Measurements from ENCODE around the gene CYBC1. TPM values are rescaled to one million over a fixed set of nuclear protein-coding genes. Genes with fewer than 3 reads are reported as not detected.

CYBC1 gene
- total and polyA plus RNA-seq, 9 donors: 28.9 to 53.5 (median 33.7) TPM

DNA sequence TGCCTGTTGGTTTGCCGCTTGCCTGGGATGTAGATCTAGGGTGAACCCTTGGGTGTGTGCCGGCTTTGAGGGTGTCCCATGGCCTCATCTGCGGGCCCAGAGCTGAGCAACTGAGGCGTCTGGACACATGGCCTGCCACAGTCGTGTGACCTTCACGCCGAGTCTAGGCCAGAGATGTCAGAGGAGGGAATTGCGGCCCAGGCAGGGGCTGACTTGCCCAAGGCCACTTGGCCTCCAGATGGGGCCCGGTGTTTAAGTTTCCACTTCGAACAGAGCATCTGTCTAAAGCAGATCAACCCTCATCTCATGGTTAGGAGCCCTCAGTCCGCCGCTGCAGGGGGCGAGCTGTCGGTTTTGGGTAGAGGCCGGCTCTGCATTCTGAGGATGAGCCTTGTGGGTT, 41.0 kb upstream of the CYBC1 start:
- Histone ChIP-seq H3K4me3 (ENCODE audit: low read length) (no peak overlapping the region), H3K27ac (ENCODE audit: low read length) (no peak overlapping the region), H3K4me1 (ENCODE audit: control insufficient read depth, insufficient read depth, low read length) (peaks cover 19% of the 10 kb centered on the region), H3K27me3 (ENCODE audit: control insufficient read depth, insufficient read depth, low read length) (no peaks in the 10 kb centered on the region), H3K9me3 (replicated peaks; ENCODE audit: control insufficient read depth, low read depth, low read length) (no peaks in the 10 kb centered on the region), H3K36me3 (ENCODE audit: control insufficient read depth, insufficient read depth, low read length) (peaks cover 24% of the 10 kb centered on the region)
- no peak for DNase-seq
- 90% methylated on average over 11 of the region's 15 CpGs for WGBS (ENCODE audit: insufficient coverage)

DNA sequence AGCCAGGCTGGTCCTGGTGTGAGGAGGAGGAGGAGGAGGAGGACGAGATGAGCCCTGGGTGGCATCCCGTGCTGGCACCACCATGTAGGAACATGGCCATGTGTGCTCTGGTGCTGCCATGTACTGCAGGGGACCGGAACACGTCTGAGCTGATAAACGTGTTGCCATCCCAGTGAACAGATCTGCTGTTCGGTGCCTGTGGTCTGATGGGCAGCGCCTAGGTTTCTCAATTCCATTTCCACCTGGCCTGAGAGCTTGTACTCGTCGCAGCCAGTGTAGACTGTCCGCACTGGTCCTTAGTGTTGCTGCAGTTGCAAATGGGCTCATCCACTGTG, 40.6 kb upstream of the CYBC1 start:
- no peak overlapping the region for H3K4me3 ChIP-seq (ENCODE audit: low read length)
- 91% methylated on average over 8 of the region's 10 CpGs for whole genome bisulfite sequencing (ENCODE audit: insufficient coverage)
- no peak for DNase-seq
- H3K27me3 ChIP-seq (ENCODE audit: control insufficient read depth, insufficient read depth, low read length): no peaks in the 10 kb centered on the region
- H3K36me3 ChIP-seq (ENCODE audit: control insufficient read depth, insufficient read depth, low read length): peaks cover 28% of the 10 kb centered on the region
- H3K9me3 ChIP-seq (replicated peaks; ENCODE audit: control insufficient read depth, low read depth, low read length): no peaks in the 10 kb centered on the region
- peaks cover 15% of the 10 kb centered on the region for H3K4me1 ChIP-seq (ENCODE audit: control insufficient read depth, insufficient read depth, low read length)
- no peak overlapping the region for H3K27ac ChIP-seq (ENCODE audit: low read length)

DNA sequence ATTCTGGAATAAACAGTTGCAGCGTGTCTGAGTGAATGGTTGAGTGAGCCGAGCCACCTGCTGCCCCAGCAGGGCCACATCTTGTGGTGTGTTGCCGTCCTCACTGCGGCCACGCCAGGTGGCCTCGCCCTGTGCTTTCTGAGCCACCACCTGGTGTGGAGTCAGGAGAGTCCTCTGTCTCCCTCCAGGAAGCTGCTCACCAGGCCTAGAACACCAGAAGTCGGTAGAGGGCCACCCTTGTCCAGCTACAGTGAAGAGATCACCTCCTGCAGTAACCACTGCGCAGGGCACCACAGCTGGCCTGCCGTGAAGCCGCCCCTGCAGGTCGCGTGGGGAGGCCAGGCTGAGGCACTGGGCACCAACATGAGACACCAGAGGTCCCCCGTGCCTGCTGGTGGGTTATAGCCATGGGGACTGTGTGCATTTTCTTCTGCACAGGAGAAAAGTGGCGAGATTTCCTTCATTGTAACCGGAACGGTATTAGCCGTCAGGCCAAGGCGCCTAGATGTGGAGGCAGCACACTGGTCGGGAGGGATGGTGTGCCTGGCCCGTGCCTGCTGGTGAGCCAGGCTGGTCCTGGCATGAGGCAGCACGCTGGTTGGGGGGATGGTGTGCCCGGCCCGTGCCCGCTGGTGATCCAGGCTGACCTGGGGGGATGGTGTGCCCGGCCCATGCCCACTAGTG, 40.1 kb upstream of the CYBC1 start:
- 86% methylated on average over 20 of the region's 25 CpGs for WGBS (ENCODE audit: insufficient coverage)
- Histone ChIP-seq H3K36me3 (ENCODE audit: control insufficient read depth, insufficient read depth, low read length) (peaks cover 33% of the 10 kb centered on the region), H3K27ac (ENCODE audit: low read length) (no peak overlapping the region), H3K9me3 (replicated peaks; ENCODE audit: control insufficient read depth, low read depth, low read length) (no peaks in the 10 kb centered on the region), H3K4me3 (ENCODE audit: low read length) (no peak overlapping the region), H3K27me3 (ENCODE audit: control insufficient read depth, insufficient read depth, low read length) (no peaks in the 10 kb centered on the region), H3K4me1 (ENCODE audit: control insufficient read depth, insufficient read depth, low read length) (peaks cover 15% of the 10 kb centered on the region)
- DNase-seq: no peak

DNA sequence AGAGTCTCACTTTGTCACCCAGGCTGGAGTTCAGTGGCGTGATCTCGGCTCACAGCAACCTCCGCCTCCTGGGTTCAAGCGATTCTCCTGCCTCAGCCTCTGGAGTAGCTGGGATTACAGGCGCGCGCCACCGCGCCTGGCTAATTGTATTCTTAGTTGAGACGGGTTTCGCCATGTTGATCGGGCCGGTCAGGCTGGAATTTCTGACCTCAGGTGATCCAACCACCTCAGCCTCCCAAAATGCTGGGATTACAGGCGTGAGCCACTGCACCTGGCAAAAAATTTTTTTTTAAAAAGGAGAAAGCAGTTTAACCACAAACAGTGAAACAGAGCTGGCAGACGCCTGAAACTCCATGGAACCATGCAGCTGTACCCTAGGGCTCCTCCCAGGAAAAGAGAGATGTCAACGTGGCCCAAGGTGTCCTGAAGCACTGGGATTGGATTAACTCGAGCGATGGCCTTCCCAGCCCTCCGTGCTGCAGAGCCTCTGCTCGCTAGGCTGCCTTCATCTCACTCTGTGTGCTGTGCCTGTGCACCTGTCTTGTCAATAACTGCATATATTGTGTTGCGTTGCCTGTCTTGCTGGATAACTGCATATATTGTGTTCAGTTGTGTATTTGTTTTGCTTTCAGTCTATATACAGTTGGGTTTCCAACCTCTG, 39.4 kb upstream of the CYBC1 start:
- Histone ChIP-seq H3K4me1 (ENCODE audit: control insufficient read depth, insufficient read depth, low read length) (peaks cover 15% of the 10 kb centered on the region), H3K9me3 (replicated peaks; ENCODE audit: control insufficient read depth, low read depth, low read length) (no peaks in the 10 kb centered on the region), H3K4me3 (ENCODE audit: low read length) (no peak overlapping the region), H3K27ac (ENCODE audit: low read length) (no peak overlapping the region), H3K36me3 (ENCODE audit: control insufficient read depth, insufficient read depth, low read length) (peaks cover 38% of the 10 kb centered on the region), H3K27me3 (ENCODE audit: control insufficient read depth, insufficient read depth, low read length) (no peaks in the 10 kb centered on the region)
- 82% methylated on average over 20 of the region's 21 CpGs for WGBS (ENCODE audit: insufficient coverage)
- DNase-seq: no peak

DNA sequence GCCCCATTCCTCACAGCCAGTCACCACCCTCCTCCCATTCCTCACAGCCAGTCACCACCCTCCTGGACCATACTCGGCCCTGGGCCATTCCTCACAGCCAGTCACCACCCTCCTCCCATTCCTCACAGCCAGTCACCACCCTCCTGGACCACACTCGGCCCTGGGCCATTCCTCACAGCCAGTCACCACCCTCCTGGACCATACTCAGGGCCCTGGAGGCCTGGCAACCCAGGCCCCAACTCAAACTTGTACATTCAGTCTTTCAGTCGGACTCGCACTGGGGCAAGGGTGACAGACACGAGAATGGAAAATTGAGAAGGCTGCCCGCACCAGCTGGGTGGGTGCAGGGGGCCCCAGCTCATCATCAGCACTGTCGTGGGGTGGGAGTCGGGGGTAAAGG, 38.6 kb upstream of the CYBC1 start:
- Histone ChIP-seq H3K4me3 (ENCODE audit: low read length) (no peak overlapping the region), H3K4me1 (ENCODE audit: control insufficient read depth, insufficient read depth, low read length) (peaks cover 12% of the 10 kb centered on the region), H3K9me3 (replicated peaks; ENCODE audit: control insufficient read depth, low read depth, low read length) (no peaks in the 10 kb centered on the region), H3K36me3 (ENCODE audit: control insufficient read depth, insufficient read depth, low read length) (peaks cover 47% of the 10 kb centered on the region), H3K27me3 (ENCODE audit: control insufficient read depth, insufficient read depth, low read length) (no peaks in the 10 kb centered on the region), H3K27ac (ENCODE audit: low read length) (peak overlapping the region; percentile 25)
- peak; percentile 40 for DNase-seq
- WGBS (ENCODE audit: insufficient coverage): 65% methylated on average over 6 of the region's 8 CpGs

DNA sequence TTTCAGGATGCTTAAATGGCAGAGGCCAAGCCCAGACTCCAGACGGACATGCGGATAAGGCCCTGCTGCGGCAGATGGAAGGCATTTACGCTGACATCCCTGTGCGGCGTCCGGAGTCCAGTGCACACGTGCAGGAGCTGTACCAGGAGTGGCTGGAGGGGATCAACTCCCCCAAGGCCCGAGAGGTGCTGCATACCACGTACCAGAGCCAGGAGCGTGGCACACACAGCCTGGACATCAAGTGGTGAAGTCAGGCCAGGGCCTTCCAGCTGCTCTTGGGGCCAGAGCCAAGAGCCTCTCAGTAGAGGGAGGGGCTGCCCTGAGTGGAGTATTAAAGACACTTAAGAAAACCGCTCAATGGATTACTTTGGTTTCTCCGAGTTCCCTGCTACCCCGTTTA, 37.4 kb upstream of the CYBC1 start:
- peaks cover 59% of the 10 kb centered on the region for H3K36me3 ChIP-seq (ENCODE audit: control insufficient read depth, insufficient read depth, low read length)
- peaks cover 12% of the 10 kb centered on the region for H3K4me1 ChIP-seq (ENCODE audit: control insufficient read depth, insufficient read depth, low read length)
- 67% methylated on average over 11 of the region's 14 CpGs for WGBS (ENCODE audit: insufficient coverage)
- no peaks in the 10 kb centered on the region for H3K27me3 ChIP-seq (ENCODE audit: control insufficient read depth, insufficient read depth, low read length)
- no peak overlapping the region for H3K4me3 ChIP-seq (ENCODE audit: low read length)
- H3K9me3 ChIP-seq (replicated peaks; ENCODE audit: control insufficient read depth, low read depth, low read length): no peaks in the 10 kb centered on the region
- DNase-seq: peak; percentile 65
- no peak overlapping the region for H3K27ac ChIP-seq (ENCODE audit: low read length)

DNA sequence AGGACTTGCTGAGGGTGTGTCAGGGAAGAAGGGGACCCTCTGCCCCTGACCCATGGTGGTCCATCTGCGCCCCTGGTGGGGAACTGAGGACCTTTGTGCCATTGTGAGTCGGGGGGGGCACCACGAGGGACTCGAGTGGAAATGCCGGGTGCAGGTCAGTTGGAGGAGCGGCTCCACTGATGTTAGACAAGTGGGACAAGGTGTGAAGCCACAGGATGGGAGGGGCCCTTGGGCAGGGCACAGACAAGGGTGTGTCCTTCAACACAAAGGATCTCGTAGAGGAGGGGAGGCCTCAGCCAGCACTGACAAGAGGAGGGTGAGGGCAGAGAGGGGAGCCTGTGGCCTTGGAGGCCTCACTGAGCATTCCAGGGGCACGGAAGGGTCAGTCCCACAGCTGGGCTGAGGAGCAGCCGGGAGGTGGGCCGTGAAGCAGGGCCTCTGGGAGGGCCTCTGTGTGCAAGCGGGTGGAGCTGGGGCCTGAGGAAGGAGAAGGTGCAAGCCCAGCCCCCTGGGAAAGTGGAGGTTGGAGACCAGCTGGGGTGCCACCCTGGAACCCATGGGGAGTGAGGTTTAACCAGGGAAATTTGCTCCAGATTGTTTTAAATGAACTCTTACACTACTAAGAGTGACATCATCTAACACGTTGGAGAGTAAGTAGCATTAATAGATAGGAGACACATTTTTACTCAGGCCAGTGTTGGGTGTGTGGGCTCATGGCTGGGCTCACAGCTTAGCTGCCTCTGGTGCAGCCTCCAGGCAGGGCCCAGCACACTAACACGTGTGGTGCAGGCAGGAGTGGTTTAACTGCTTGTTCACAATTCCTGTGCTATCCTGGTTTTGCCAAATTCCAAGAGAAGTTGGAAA, 35.9 kb upstream of the CYBC1 start:
- no peak for DNase-seq
- Histone ChIP-seq H3K27ac (ENCODE audit: low read length) (no peak overlapping the region), H3K4me3 (ENCODE audit: low read length) (no peak overlapping the region), H3K36me3 (ENCODE audit: control insufficient read depth, insufficient read depth, low read length) (peaks cover 73% of the 10 kb centered on the region), H3K4me1 (ENCODE audit: control insufficient read depth, insufficient read depth, low read length) (peaks cover 12% of the 10 kb centered on the region), H3K27me3 (ENCODE audit: control insufficient read depth, insufficient read depth, low read length) (no peaks in the 10 kb centered on the region), H3K9me3 (replicated peaks; ENCODE audit: control insufficient read depth, low read depth, low read length) (no peaks in the 10 kb centered on the region)
- 68% methylated on average over 12 of the region's 13 CpGs for WGBS (ENCODE audit: insufficient coverage)

DNA sequence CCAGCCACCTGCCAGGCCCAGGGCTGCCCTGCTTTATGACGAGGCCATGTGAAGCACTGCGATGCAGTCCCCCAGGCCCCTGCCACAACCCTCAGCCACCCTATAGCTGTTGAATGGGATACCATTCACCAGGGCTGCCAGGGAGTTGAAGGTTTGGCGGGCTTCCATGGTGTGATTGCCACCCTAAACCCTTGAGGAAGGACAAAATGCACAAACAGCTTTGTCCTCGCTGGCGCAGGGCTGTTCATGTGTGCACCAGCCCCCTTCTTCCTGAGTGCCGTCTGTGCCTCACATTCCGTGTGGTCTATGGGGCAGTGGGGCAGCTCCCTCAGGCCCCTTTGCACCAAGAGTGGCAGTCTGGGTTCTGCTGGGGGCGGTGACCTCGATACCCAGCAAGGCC, 33.3 kb upstream of the CYBC1 start:
- Histone ChIP-seq H3K36me3 (ENCODE audit: control insufficient read depth, insufficient read depth, low read length) (peaks cover 91% of the 10 kb centered on the region), H3K4me3 (ENCODE audit: low read length) (no peak overlapping the region), H3K9me3 (replicated peaks; ENCODE audit: control insufficient read depth, low read depth, low read length) (no peaks in the 10 kb centered on the region), H3K27ac (ENCODE audit: low read length) (no peak overlapping the region), H3K27me3 (ENCODE audit: control insufficient read depth, insufficient read depth, low read length) (no peaks in the 10 kb centered on the region), H3K4me1 (ENCODE audit: control insufficient read depth, insufficient read depth, low read length) (peaks cover 12% of the 10 kb centered on the region)
- DNase-seq: no peak
- WGBS (ENCODE audit: insufficient coverage): 91% methylated on average over 7 of the region's 9 CpGs

DNA sequence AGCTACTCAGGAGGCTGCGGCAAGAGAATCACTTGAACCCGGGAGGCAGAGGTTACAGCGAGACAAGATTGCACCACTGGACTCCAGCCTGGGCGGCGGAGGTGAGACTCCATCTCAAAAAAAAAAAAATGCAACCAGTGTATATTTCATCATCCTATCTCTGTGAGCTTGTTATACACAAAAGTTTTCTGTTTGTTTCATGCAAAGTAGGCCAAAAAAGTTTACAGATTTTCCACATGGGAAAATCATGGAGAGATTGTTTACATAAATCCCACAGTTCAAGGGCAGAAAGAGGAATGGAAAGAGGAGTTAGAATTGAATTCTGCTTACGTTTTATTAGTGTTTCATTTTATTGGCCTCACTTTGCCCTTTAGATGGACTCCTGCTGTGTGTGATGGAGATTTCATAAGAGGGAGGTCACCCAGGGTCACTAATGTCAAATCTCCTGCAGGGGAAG, 32.7 kb upstream of the CYBC1 start:
- 75% methylated on average over 4 of the region's 6 CpGs for WGBS (ENCODE audit: insufficient coverage)
- peaks cover 94% of the 10 kb centered on the region for H3K36me3 ChIP-seq (ENCODE audit: control insufficient read depth, insufficient read depth, low read length)
- H3K4me3 ChIP-seq (ENCODE audit: low read length): no peak overlapping the region
- no peak overlapping the region for H3K27ac ChIP-seq (ENCODE audit: low read length)
- no peaks in the 10 kb centered on the region for H3K27me3 ChIP-seq (ENCODE audit: control insufficient read depth, insufficient read depth, low read length)
- H3K4me1 ChIP-seq (ENCODE audit: control insufficient read depth, insufficient read depth, low read length): peaks cover 12% of the 10 kb centered on the region
- no peak for DNase-seq
- no peaks in the 10 kb centered on the region for H3K9me3 ChIP-seq (replicated peaks; ENCODE audit: control insufficient read depth, low read depth, low read length)

DNA sequence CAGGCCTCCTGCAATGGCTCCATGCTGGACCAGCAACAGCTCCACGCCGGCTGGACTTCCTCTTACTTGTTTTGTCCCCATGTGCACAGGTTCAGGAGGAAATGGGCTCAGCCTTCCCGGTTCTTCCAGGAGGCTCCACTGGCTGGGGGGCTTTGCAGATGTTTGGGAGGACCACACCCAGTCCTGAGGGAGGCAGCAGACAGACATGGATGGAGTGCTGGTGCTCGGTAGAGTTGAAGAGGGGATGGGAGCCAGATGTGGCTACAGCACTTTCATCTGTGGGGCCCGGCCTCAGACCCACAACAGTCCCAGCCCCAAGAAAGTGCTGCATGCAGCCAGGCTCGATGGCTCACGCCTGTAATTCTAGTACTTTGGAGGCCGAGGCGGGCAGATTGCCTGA, 29.8 kb upstream of the CYBC1 start:
- H3K36me3 ChIP-seq (ENCODE audit: control insufficient read depth, insufficient read depth, low read length): peaks cover 90% of the 10 kb centered on the region
- 27% methylated on average over 8 of the region's 9 CpGs for WGBS (ENCODE audit: insufficient coverage)
- no peak overlapping the region for H3K27ac ChIP-seq (ENCODE audit: low read length)
- H3K4me1 ChIP-seq (ENCODE audit: control insufficient read depth, insufficient read depth, low read length): peaks cover 10% of the 10 kb centered on the region
- DNase-seq: peak; percentile 70
- no peaks in the 10 kb centered on the region for H3K27me3 ChIP-seq (ENCODE audit: control insufficient read depth, insufficient read depth, low read length)
- no peak overlapping the region for H3K4me3 ChIP-seq (ENCODE audit: low read length)
- no peaks in the 10 kb centered on the region for H3K9me3 ChIP-seq (replicated peaks; ENCODE audit: control insufficient read depth, low read depth, low read length)

Measured in muscle of leg (tissue), 11 donors.